Caki2 (cell line): Measurements from ENCODE around the gene KRT33B. TPM values are rescaled to one million over a fixed set of nuclear protein-coding genes. Genes with fewer than 3 reads are reported as not detected.
"Not testable (repeated sequence)": the region's sequence is repeated elsewhere in the genome, so short reads cannot be mapped to it uniquely, and the experiment has no call there.

Experiments
- DNase-seq: peaks from one replicate; pipeline ENCODE4 v3.0.0-alpha.2; 2015; ENCODE audit warnings: low read depth
- in situ Hi-C: cut with HindIII; loops from 2 replicates; pipeline ENCODE4 v1.10.0; 2016; ENCODE audit warnings: low sequenced_read_pairs, low pct_unique_long_range_greater_than_20kb, mixed read lengths
- total RNA-seq: library from RNA; depleted of rRNA; stranded (reverse); fragments of >200 nt; shearing (Covaris generic); gene quantifications from 2 replicates; pipeline ENCODE4 v1.2.3, GENCODE V29; 2014; ENCODE audit warnings: low replicate concordance

Gene KRT33B
- total RNA-seq, 1 experiment from 2014 or later, result not detected

GRCh38 chr17:41395611-41396010, 26.0 kb upstream of the KRT33B start:
- in situ Hi-C loops, result no loop called here
- DNase-seq, result no peak

GRCh38 chr17:41395044-41395443, 25.4 kb upstream of the KRT33B start:
- in situ Hi-C loops, DNase-seq: not testable (repeated sequence)

- no peak for DNase-seq
- in situ Hi-C loops, result no loop called here
Measured at GRCh38 chr17:41394254-41394996, 24.8 kb upstream of the KRT33B start.

GRCh38 chr17:41393826-41394225, 24.2 kb upstream of the KRT33B start:
- in situ Hi-C loops, result no loop called here
- DNase-seq, result no peak

- DNase-seq, result no peak
- in situ Hi-C loops, result no loop called here
Measured at GRCh38 chr17:41393294-41393693, 23.7 kb upstream of the KRT33B start.

GRCh38 chr17:41392278-41392677, 22.7 kb upstream of the KRT33B start:
- in situ Hi-C loops, result no loop called here
- DNase-seq, result no peak

- in situ Hi-C loops, result no loop called here
- no peak for DNase-seq
Measured at GRCh38 chr17:41391535-41391934, 21.9 kb upstream of the KRT33B start.

GRCh38 chr17:41390411-41390938, 20.9 kb upstream of the KRT33B start:
- no peak for DNase-seq
- in situ Hi-C loops, result no loop called here

GRCh38 chr17:41387670-41388069, 18.1 kb upstream of the KRT33B start:
- in situ Hi-C loops, result no loop called here
- DNase-seq, result no peak

GRCh38 chr17:41386227-41386626, 16.6 kb upstream of the KRT33B start:
- no peak for DNase-seq
- in situ Hi-C loops, result no loop called here

- in situ Hi-C loops, result no loop called here
- no peak for DNase-seq
Measured at GRCh38 chr17:41383690-41384089, 14.1 kb upstream of the KRT33B start.

- in situ Hi-C loops, result no loop called here
- no peak for DNase-seq
Measured at GRCh38 chr17:41382394-41382793, 12.8 kb upstream of the KRT33B start.

GRCh38 chr17:41381943-41382342, 12.3 kb upstream of the KRT33B start, which contains the start of gene KRT34:
TSS of gene KRT34 (minus strand) at chr17:41382306. CDS start at chr17:41382246, 60 bp downstream.
- DNase-seq, in situ Hi-C loops: not testable (repeated sequence)

GRCh38 chr17:41380091-41380490, 10.5 kb upstream of the KRT33B start:
- peak; percentile 84 for DNase-seq
- in situ Hi-C loops, result not testable (repeated sequence)

GRCh38 chr17:41377546-41377945, 7.9 kb upstream of the KRT33B start:
- in situ Hi-C loops, result no loop called here
- DNase-seq, result no peak

- DNase-seq, result no peak
- in situ Hi-C loops, result no loop called here
Measured at GRCh38 chr17:41369023-41369422, 590 bp downstream of the KRT33B start.

GRCh38 chr17:41367426-41368075, 2.1 kb downstream of the KRT33B start:
- in situ Hi-C loops, result no loop called here
- DNase-seq, result no peak

- in situ Hi-C loops, result no loop called here
- no peak for DNase-seq
Measured at GRCh38 chr17:41366070-41366469, 3.5 kb downstream of the KRT33B start.

GRCh38 chr17:41363881-41364280, 5.7 kb downstream of the KRT33B start:
- DNase-seq, result no peak
- in situ Hi-C loops, result no loop called here
